ENCODE measurements around the gene SLC25A3. TPM values are rescaled to one million over a fixed set of nuclear protein-coding genes. Genes with fewer than 3 reads are reported as not detected.

SLC25A3 gene
- total RNA-seq, 1 donor from 2014 or later: 281 TPM

GRCh38 chr12:98653866-98654493 is 60.5 kb downstream of the SLC25A3 start:
- Histone ChIP-seq H3K9me3 (no peaks in the 10 kb centered on the region), H3K4me1 (no peaks in the 10 kb centered on the region), H3K36me3 (peaks cover 0 to 23% of the 10 kb centered on the region in 2 donors), H3K27me3 (no peaks in the 10 kb centered on the region), H3K27ac (no peak overlapping the region), H3K4me3 (no peak overlapping the region)
- no peak for TF ChIP-seq POLR2AphosphoS5 (IDR thresholded peaks at IDR 0.05; ENCODE audit: insufficient read depth in 1 of 2, low read depth in 1 of 2)
- peak; percentile 11 to 45 (median 33) for TF ChIP-seq CTCF (IDR thresholded peaks at IDR 0.05)
- no peak for DNase-seq (ENCODE audit: extremely low spot score in 2 of 2)
- intact Hi-C loops (cut with DNase I): loop anchor here (10.0 kb wide), 1 partner anchor 89 kb away; no protein-coding TSS in a partner anchor

Small RNAs within 50 kb of the gene (small RNA-seq; reads per million reads assigned to genes)
- 31.6 reads per million, percentile 96 among the genes with 10 or more reads in this experiment for gene SNORA53

Other genes with a start within 250 kb of the SLC25A3 start
- 103 TPM for gene TMPO, start 78.1 kb upstream of the SLC25A3 start, total RNA-seq
- 7.6 TPM for gene IKBIP, start 51.1 kb downstream of the SLC25A3 start, total RNA-seq
- 12.8 TPM for gene APAF1, start 51.6 kb downstream of the SLC25A3 start, total RNA-seq